Activated CD8-positive, alpha-beta memory T cell treated with anti-CD3 and anti-CD28 coated beads, Interleukin-2, amount 50 U/mL, for 1 hour (primary cell): ENCODE results near the gene GFM1.
"Not testable (repeated sequence)": the region's sequence is repeated elsewhere in the genome, so short reads cannot be mapped to it uniquely, and the experiment has no call there.

Experiments used
- DNase-seq: peaks from one replicate; pipeline ENCODE4 v3.0.0-alpha.2; 2020; ENCODE audit errors: extremely low read depth

The GFM1 gene

DNA sequence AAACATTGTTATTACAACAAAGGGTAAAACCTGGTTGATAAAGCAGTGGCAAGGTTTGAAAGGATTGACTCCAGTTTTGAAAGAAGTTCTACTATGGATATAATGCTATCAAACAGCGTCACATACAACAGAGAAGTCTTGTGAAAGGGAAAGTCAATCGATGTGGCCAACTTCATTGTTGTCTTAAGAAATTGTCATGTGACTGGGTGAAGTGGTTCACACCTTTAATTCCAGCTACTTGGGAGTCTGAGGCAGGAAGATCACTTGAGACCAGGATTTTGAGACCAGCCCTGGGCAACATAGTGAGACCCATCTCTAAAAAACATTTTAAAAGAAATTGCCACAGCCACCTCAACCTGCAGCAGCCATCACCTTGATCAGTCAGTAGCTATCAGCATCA, 34.4 kb downstream of the GFM1 start:
- no peak for DNase-seq

DNA sequence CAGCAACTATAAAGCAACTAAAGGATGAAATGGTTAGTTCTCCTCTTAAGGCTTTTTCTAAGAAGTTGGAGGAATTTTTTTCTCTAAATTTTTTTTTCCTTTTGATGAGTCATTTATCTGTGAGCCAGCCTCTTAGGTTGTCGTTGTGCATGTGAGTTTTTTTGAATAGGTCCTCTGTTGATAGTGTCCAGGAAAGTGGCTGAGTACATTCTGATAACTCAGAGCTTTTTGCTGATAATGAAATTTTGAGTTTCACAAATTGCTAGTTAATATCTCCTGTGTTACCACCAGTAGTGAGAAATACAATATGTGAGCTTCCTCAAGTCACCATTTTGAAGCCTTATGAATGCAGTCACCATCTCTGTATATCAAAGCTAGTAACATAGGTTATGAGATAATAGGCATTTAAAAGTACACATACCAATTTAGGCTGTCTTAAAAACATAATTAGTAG, 35.2 kb downstream of the GFM1 start:
- DNase-seq, result no peak

DNA sequence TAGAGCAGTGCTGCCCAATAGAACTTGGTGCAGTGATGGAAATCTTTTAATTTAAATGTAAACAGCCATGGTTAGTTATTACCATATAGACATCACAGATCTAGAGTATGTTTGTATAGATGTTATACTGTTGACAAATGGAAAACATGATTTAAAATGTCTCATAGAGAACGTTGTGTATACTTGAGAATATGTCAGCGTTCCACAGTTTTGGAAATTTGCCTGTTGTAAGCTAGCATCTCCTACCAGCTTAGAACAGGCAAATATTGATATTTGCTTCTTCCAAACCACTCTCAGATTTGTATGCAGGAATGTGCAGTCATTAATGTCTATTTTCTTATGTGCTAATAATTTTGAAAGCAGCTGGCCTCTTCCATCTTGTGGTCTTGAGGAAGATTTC, 36.5 kb downstream of the GFM1 start:
- DNase-seq, result no peak

DNA sequence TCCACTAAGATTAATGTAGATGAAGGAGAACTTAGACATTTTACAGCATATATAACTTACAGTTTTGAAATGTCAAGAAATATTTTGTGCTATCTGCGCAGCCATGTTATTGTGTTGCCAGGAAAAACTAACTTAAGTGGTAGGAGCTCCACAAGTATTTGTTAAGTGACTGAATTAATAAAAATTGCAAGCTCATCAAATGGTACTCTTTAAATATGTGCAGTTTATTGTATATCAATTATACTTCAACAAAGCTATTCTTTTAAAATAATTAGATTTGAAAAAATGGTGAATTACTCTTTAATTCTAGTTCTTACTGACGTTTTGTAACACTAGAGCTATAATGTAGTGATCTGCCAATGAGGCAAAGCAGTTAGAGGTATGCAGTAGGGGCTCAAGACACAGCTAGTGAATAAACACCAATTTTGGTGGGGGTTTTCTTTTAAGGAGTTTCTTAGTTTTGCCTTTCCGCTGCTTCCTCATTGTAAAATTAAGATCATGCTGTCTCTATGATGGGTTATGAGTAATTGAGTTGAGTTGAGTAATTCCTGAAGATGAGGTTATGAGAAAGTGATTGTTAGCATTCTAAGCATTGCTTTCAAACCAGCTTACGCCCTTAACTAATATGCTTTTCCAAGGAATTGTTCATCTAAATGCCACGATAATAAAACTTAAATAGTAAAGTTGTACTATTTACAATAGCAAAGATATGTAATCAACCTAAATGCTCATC, 39.1 kb downstream of the GFM1 start:
- no peak for DNase-seq

DNA sequence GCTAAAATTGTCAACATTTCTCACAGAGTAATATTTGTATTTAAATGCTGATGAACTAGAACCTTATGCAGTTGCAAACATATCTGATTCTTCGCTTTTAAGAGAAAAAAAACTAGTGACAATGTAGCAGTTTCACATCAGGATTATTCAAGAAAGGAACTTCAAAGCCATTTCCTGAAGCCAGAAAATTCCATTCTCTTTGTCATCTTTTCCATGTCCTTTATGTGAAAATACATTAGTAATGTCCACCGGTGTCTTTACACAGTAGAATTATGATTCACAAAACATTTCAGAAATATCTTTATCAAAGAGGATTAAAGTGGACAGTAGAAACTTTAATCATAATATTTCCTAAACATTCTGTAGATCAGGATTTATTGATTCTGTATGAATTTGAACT, 40.8 kb downstream of the GFM1 start:
- no peak for DNase-seq

DNA sequence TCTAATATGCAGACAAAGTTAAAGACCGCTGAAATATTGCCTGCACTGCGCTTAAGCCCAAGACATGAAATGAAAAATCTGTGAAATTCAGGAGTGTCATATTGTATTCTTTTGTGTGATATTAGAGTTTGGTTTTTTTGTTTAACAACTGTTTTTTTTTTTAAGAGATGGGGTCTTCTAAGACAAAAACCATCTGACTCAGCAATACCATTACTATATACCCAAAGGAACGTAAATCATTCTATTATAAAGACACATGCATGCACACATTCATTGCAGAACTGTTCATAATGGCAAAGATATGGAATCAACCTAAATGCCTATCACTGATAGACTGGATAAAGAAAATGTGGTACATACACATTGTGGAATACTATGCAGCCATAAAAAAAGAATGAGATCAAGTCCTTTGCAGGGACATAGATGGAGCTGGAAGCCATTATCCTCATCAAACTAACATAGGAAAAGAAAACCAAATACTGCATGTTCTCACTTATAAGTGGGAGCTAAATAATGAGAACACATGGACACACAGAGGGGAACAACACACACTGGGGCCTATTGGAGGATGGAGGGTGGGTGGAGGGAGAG, 49.6 kb downstream of the GFM1 start:
- DNase-seq, result not testable (repeated sequence)

DNA sequence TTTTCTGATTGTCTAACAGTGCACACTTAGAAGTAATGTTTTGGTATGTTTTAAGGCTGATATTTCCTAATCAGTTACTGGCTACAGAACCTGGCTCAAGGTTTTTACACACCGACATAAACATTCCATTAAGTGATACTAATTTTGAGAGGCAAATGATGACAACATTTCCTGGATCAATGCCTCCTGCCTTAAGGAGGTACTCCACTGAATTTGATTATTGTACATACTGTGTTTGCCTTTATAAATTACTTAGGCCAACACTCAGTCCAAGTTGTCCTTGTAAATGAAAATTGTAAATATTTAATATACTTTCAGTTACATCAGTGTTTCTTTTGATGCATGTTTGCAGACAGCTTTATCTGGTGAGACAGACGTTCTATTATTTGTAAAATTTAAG, 52.3 kb downstream of the GFM1 start:
- no peak for DNase-seq

DNA sequence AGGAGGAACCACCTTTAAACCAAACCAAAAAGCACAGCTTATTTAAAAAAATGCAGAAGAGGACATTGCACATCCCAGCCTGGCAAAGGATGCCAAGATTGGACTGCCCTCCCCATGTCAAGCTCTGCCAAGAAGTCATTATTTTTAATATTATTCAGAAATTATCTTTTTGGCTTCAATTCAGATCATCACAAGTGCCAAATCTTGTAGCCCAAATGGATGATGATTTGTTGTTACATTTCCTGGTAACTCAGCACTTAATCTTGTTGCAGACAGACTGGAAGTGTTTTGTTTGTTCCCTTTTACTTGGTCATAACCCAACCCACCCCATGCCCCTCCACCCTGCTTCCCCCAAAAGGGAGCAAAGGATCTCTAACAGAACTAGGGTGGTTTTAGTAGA, 56.2 kb downstream of the GFM1 start:
- no peak for DNase-seq

DNA sequence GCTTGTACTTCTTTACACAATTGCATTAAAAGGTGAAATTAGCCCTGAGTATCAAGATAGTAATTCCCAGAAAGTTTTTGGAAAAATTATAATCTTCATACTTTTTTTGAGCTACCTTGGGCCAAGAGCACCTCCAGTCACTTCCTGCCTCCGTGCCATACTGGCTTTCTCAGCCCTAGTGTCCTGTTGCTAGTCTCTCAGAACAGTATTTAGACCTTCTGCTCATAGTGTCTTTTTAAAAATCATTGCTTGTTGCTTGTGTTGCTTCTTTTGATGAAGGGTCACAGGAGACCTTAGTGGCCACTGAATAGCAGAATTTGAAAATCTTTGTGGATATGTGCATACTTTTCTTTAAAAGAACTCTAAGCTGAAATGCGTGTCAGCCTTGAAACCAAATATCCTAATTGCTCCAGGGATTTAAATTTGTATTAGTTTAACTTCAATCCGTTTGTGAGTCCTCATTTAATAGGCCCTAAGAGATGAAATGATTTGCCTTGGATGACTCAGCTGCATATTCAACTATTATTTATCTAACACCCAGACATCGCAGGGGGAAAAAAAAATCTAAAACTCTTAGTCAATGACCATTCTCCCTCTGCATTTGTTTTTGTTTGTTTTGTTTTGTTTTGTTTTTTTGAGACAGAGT, 57.2 kb downstream of the GFM1 start:
- DNase-seq, result no peak

DNA sequence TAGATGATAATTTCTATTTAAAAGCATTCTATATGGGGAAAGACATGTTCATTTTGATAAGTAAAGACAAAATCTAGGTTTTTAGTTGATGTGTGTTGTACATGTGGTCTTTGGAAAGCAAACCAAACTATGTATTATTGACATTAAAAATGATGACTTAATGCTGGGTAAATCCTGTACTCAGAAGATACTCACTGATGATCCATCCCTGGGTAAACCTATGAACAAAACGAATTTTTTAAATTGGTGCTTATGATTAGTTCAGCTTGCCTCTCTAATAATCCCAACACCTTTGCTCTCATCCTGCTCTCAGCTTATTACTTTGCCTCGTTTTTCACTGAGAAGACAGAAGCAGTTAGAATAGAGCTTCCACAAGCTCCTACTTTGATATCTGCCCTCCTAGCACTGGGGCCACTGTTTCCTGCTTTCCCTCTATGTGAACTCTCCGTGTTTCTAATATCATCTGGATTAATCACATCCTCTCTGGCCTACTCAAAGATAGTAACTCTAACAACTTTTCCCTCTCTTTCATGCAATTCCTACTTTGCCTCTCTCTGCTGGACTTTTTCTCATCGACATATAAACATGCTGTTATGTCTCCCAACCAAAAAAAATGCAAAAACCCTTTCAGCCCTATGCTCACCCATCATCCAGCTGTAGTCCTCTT, 58.6 kb downstream of the GFM1 start:
- DNase-seq, result no peak

DNA sequence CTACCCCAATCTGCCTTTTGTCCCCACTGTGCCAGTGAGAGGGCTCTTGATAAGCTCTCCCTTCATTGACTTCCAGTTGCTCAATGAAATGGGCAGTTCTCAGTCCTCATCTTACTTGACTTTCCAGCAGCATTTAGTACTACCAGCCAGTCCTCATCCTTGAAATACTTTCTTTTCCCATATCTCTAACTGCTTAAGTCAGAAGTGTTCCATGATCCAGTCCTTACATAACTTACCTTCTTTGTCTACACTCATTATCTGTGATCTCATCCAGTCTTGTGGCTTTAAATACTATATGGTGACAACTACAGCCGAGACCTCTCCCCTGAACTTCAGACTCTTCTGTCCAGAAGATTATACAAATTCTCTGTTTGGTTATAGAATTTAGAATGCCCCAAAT, 59.2 kb downstream of the GFM1 start:
- no peak for DNase-seq

DNA sequence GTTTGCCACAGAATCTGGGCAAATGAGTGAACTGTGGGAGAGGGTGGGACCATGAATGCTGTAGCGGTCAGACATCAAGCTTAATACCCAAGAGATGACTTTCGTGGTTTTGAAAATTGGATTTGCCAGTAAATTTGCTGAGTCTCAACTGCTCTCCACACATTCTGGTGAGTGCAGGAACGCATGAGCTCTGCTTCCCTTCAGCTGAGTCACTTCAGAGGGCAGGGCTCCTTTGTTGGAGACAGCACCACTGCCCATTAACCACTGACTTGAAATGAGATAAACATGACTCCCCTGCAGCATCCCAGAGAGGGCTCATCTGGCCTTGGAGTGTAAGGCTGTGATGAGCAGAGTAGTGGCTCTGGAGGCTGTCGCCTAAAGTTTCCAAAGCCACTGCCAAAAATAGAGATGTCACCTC, 65.3 kb downstream of the GFM1 start:
- DNase-seq, result no peak

DNA sequence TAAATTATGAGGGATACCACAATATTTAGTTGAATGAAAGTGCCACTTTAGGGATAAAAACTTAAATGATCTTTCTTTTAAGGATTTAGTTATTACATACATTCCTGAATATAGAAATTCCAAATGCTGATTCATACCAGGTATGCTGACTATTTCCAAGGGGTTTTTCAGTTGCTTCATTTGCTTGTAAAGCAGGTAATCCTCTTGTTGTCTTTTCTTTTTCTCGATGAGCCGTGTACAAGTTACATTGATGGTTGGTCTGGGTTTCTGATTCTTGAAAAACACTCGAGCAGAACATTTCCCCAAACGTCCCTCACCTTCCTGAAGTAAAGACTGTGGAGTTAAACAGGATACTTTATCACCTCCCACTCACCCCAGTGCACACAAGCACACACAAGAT, 66.3 kb downstream of the GFM1 start:
- no peak for DNase-seq

DNA sequence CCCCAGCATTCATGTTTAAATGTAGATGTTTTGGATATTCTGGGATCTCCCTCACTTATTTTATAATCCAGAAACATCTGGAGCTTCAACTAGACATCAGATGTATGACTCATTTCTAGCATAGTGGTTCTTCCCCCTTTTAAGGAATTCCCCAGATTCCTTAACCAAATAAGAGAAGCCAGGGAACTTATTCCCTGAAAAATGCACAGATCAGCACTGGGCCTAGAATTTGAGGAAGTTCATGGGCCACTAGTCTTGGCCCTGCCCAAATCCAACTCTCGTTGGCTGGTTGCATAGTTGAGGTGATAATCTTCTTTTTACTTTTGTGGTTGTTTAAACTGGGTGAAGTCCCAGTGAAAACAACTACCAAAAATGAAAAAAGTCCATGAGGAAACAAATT, 67.6 kb downstream of the GFM1 start:
- no peak for DNase-seq

DNA sequence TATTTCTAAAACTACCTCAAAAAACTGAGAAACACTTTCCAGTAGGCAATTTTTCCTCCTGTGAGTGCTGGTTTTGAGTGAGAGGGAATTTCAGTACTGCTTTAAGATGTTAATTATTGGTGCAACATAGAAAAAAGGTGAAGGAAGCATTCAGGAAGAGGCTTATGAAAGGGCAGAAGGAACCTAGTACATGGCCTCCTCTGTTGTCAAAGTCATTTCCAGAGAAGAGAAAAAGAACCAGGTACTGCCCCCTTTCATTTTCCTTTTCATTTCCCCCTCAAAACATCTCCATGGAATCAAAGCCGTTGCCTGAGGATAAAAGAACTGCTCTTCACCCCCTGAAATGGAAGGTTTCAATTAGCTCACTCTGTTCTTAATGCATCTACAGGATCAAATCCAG, 68.1 kb downstream of the GFM1 start:
- DNase-seq, result no peak

DNA sequence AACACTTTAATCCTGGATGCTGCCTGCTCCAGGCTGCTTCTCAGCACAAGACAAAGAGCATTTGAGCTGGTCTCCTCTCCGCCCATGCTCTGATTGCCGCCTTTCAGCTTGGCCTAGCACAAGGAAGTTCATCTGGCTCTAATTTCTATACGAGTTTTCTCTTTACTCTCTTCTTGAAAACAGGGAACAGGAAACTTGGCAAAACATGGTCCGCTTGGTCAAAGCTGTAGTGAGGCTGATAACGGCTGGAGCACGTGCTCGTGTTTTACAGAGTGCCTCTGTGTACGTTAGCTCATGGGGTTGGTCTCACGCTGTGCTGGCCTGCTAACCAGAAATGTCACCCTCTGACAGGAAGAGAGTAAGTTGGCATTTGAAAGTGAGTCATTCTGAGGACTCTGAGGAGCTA, 68.8 kb downstream of the GFM1 start:
- no peak for DNase-seq

DNA sequence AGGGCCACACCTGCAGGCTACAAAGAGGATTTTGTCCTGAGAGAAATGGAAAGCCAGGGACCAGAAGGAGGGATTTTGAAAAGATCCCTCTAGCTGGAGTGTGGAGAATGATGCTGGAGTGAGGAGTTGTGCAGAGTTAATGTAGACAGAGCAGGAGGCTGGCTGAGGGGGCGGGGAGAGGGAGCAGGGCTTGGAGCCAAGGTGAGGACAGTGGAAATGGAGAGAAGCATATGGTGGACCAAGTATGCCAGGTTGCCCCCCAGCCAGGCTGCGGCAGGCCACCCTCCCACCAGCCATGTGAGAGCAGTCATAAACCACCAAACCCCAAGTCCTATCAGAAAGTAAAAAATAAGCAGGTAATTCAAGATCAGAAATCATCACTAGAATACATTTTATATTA, 73.2 kb downstream of the GFM1 start:
- no peak for DNase-seq

DNA sequence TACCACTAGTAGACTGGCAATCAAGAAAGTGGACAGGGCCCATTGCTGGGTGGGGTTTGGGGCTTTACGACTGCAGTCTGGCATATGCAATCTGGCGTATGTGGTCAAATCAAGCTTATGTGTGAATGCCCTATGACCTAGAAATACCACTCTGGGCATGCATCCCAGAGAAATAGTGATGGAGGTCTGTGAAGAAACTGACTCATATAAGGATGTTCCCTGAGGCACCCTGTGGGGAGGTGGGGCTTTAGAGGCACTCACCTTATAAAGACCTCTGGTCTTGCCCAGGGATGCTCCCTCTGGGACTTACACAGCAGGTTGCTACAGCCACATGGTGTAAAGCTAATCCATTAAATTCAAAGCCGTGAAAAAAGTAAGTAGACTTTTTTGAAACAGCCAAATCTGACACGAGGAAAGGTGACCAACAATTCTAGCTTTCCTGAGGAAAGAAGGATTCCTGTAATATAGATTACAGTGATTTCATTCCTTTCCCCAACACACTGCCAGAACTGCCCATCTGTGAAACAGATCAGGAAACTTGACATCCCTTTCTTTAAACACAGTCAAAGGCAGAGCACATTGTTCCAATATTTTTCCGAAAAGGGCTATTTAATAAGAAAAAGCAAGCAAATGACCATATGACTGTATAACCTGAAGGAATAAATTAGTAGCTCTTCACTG, 74.3 kb downstream of the GFM1 start:
- no peak for DNase-seq

DNA sequence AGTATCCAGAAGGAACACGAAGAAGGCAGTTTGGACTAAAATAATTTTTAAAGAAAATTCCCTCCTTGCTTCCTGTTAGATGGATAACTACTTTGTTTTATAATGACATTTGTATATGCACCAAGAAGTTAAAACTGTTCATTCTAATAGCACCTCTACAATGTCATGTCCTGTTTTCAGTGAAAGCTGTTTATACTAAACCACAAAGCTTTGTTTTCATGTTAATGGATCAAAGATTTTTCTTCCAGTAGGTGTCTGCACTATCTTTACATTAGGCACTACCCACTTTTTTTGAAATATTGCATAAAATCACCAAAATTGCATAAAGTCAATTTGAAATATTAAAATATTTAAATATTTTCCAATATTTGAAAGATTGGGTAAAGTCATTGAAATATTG, 77.8 kb downstream of the GFM1 start:
- DNase-seq, result no peak

DNA sequence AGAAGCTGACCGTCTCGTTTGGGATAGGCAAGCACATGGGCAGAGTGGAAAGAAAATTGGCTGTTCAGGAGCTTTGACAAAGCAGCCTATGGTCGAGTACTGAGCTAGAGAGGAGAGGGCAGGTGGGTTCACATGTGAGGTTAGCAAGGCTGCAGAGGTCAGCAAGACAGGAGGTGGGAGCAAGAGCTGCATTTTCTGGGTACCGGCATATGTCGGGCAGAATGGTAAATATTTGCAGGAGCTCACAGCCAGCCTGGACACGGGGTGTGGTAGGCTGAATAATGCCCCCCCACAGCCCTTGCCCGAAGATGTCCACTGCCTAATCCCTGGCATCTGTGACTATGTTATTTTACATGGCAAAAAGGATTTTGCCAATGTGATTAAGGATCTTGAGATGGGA, 79.7 kb downstream of the GFM1 start:
- no peak for DNase-seq

DNA sequence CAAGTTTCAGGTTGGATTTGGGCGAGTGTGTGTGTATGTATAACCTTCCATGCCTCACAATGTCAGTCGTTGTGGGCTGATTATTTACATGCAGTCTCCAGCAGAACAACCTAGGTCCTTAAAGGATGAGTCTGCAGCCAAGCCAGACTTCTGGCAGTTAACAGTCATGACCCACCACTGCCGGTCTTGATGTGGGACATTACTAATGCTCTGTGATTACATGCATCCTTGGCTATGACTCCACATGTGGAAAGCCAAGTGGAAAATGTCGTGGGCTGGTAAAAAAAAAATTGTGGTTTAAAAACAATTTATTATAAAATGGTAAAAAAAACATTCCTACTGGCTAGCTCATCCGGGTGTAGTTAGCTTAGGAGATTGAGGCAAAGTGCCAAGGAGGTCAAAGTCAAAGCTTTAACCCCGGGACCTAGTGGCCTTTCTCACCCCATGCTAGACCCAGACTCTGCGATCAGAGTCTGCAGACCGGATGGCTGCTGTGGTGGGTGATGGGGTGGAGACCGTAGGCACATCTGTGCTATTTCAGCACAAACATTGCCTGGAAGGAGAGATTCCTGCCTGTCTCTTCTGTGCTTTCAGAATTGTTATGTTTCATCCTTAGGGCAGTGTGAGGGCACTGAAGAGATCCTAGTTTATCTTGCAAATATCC, 81.2 kb downstream of the GFM1 start:
- DNase-seq, result no peak
